Kidney epithelial cell (primary cell): Measurements from ENCODE around the gene HELB. TPM values are rescaled to one million over a fixed set of nuclear protein-coding genes. Genes with fewer than 3 reads are reported as not detected.

ENCODE experiments used
- DNase-seq: peaks from one replicate; pipeline ENCODE4 v3.0.0-alpha.2; 2010; ENCODE audit warnings: low read depth
- H3K27me3 ChIP-seq: 2 replicates; pipeline ENCODE4 v1.6.0; 2011; ENCODE audit warnings: low read length; ENCODE audit not compliant: control insufficient read depth, insufficient read depth
- H3K36me3 ChIP-seq: 2 replicates; pipeline ENCODE4 v1.5.1; 2011; ENCODE audit warnings: low read length; ENCODE audit not compliant: control insufficient read depth, insufficient read depth
- H3K4me3 ChIP-seq: 2 replicates; pipeline ENCODE4 v1.5.1; 2011; ENCODE audit warnings: low read depth, mild to moderate bottlenecking, control low read depth, low read length
- CTCF ChIP-seq: IDR thresholded peaks from 2 replicates; pipeline ENCODE4 v1.5.1; 2011; ENCODE audit warnings: mild to moderate bottlenecking, moderate library complexity, low read length, control low read depth, inconsistent platforms; ENCODE audit not compliant: insufficient read depth, poor library complexity, severe bottlenecking
- total RNA-seq: library from RNA; depleted of rRNA; stranded (reverse); fragments of >200 nt; gene quantifications from 2 replicates; pipeline ENCODE4 v1.2.3, GENCODE V29; 2015

The HELB gene
- total RNA-seq, 1 donor from 2014 or later: 2.5 TPM

- TF ChIP-seq CTCF: peak; percentile 43
- no peaks in the 10 kb centered on the region for H3K36me3 ChIP-seq
- H3K4me3 ChIP-seq: no peak overlapping the region
- no peaks in the 10 kb centered on the region for H3K27me3 ChIP-seq
- DNase-seq: no peak
Observed at GRCh38 chr12:66352197-66352596, 49.9 kb downstream of the HELB start.

- no peak for TF ChIP-seq CTCF
- no peak overlapping the region for H3K4me3 ChIP-seq
- no peaks in the 10 kb centered on the region for H3K27me3 ChIP-seq
- DNase-seq: no peak
- no peaks in the 10 kb centered on the region for H3K36me3 ChIP-seq
Observed at GRCh38 chr12:66352899-66353298, 50.6 kb downstream of the HELB start.

- TF ChIP-seq CTCF: no peak
- no peaks in the 10 kb centered on the region for H3K36me3 ChIP-seq
- DNase-seq: no peak
- H3K4me3 ChIP-seq: no peak overlapping the region
- no peaks in the 10 kb centered on the region for H3K27me3 ChIP-seq
Observed at GRCh38 chr12:66354291-66354690, 52.0 kb downstream of the HELB start.

GRCh38 chr12:66359300-66359699 is 57.0 kb downstream of the HELB start:
- no peak for DNase-seq
- Histone ChIP-seq H3K4me3 (no peak overlapping the region), H3K27me3 (no peaks in the 10 kb centered on the region), H3K36me3 (no peaks in the 10 kb centered on the region)
- TF ChIP-seq CTCF: no peak

GRCh38 chr12:66361703-66362102 is 59.4 kb downstream of the HELB start:
- DNase-seq: no peak
- Histone ChIP-seq H3K27me3 (no peaks in the 10 kb centered on the region), H3K36me3 (no peaks in the 10 kb centered on the region), H3K4me3 (no peak overlapping the region)
- TF ChIP-seq CTCF: no peak

- Histone ChIP-seq H3K27me3 (no peaks in the 10 kb centered on the region), H3K36me3 (no peaks in the 10 kb centered on the region), H3K4me3 (no peak overlapping the region)
- no peak for DNase-seq
- TF ChIP-seq CTCF: no peak
Observed at GRCh38 chr12:66365718-66366490, 63.6 kb downstream of the HELB start.
